Gastrocnemius medialis (tissue), 4 donors: ENCODE data around the gene LUZP2. TPM values are rescaled to one million over a fixed set of nuclear protein-coding genes. Genes with fewer than 3 reads are reported as not detected.

ENCODE experiments used
- ATAC-seq, 2 donors: fragments of 150-250 bp; one replicate each; pipeline ENCODE4 v1.9.1; 2016
- DNase-seq, 2 donors: peaks; one replicate each; pipeline ENCODE4 v3.0.0-alpha.2; 2019
- H3K27ac ChIP-seq, 4 donors: fragments of 200-600 bp; sonication (generic); 1 replicate in 1 of 4; 2 replicates in 3 of 4; pipeline ENCODE4 v1.5.1; 2016 to 2018; ENCODE audit warnings: mild to moderate bottlenecking in 2 of 4, moderate library complexity in 1 of 4
- H3K27me3 ChIP-seq, 3 donors: fragments of 200-600 bp; sonication (generic) in 2 of 3; 1 replicate in 1 of 3; 2 replicates in 2 of 3; pipeline versions ENCODE4 v1.5.1 to v1.6.0; 2016 to 2019; ENCODE audit warnings: mild to moderate bottlenecking in 1 of 3, moderate library complexity in 1 of 3
- H3K36me3 ChIP-seq, 2 donors: fragments of 200-600 bp; sonication (generic) in 1 of 2; one replicate each; pipeline ENCODE4 v1.5.1; 2017 to 2018
- H3K4me1 ChIP-seq, 2 donors: fragments of 200-600 bp; sonication (generic) in 1 of 2; one replicate each; pipeline ENCODE4 v1.5.1; 2016 to 2017; ENCODE audit warnings: mild to moderate bottlenecking in 2 of 2
- H3K4me3 ChIP-seq, 4 donors: fragments of 200-600 bp; sonication (generic) in 3 of 4; 1 replicate in 1 of 4; 2 replicates in 3 of 4; pipeline ENCODE4 v1.5.1; 2016 to 2019; ENCODE audit warnings: mild to moderate bottlenecking in 2 of 4
- H3K9me3 ChIP-seq, 3 donors: fragments of 200-600 bp; sonication (generic) in 2 of 3; 1 replicate in 1 of 3; 2 replicates in 2 of 3; pipeline ENCODE4 v1.5.1; 2016 to 2019
- POLR2A ChIP-seq, 2 donors: fragments of 450-650 bp; IDR thresholded peaks; one replicate each; pipeline ENCODE4 v1.6.1; 2017; ENCODE audit warnings: antibody characterized with exemption in 2 of 2, mild to moderate bottlenecking in 2 of 2, moderate library complexity in 2 of 2
- in situ Hi-C, 4 donors: fragments of 200-750 bp; cut with MboI; loops; one replicate each; pipeline versions ENCODE4 v1.15.0 to v1.8.0; 2017; ENCODE audit warnings: low sequenced_read_pairs in 4 of 4
- intact Hi-C: fragments of 100-400 bp; cut with DNase I; formaldehyde crosslinking; loops from one replicate; pipeline ENCODE4 v1.15.1; 2023; ENCODE audit warnings: low total_unique reads
- total RNA-seq, 4 donors: library from RNA; depleted of rRNA; stranded (reverse); fragments of >200 nt; gene quantifications; one replicate each; pipeline versions ENCODE4 v1.1.0 to v1.2.3, GENCODE V29; 2016
- TF ChIP-seq, protein P1 (sequence below), 5 experiments: fragments of 450-650 bp in 3 of 5; fragments of 200-600 bp in 2 of 5; sonication (generic) in 2 of 5; IDR thresholded peaks in 4 of 5; conservative IDR thresholded peaks in 1 of 5; 1 replicate in 4 of 5; 2 replicates in 1 of 5; pipeline ENCODE4 v1.5.1; 2016 to 2019; ENCODE audit warnings: antibody characterized with exemption in 5 of 5, mild to moderate bottlenecking in 3 of 5, moderate library complexity in 3 of 5

Gene LUZP2
- total RNA-seq, 4 donors from 2014 or later: not detected

DNA sequence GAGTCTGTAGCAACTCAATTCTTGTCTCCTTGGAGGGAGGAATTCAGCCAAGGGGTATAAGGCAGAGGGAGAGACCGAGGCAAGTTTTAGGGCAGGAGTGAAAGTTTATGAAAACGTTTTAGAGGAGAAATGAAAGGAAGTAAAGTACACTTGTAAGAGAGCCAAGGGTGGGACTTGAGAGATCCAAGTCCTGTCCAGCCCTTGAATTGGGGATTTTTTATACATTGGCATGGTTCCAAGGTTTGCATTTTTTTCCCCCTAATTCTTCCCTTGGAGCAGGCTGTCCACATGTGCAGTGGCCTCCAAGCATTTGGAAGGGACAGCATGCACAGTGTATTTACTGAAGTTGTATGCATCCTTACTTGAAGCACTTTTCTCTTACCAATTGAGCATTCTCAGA, 192.1 kb downstream of the LUZP2 start:
- in situ Hi-C loops (no loop called here), intact Hi-C loops (no loop called here)
- DNase-seq: no peak
- TF ChIP-seq, protein P1, sequence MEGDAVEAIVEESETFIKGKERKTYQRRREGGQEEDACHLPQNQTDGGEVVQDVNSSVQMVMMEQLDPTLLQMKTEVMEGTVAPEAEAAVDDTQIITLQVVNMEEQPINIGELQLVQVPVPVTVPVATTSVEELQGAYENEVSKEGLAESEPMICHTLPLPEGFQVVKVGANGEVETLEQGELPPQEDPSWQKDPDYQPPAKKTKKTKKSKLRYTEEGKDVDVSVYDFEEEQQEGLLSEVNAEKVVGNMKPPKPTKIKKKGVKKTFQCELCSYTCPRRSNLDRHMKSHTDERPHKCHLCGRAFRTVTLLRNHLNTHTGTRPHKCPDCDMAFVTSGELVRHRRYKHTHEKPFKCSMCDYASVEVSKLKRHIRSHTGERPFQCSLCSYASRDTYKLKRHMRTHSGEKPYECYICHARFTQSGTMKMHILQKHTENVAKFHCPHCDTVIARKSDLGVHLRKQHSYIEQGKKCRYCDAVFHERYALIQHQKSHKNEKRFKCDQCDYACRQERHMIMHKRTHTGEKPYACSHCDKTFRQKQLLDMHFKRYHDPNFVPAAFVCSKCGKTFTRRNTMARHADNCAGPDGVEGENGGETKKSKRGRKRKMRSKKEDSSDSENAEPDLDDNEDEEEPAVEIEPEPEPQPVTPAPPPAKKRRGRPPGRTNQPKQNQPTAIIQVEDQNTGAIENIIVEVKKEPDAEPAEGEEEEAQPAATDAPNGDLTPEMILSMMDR (IDR thresholded peaks at IDR 0.05 in 4 of 5, conservative IDR thresholded peaks at IDR 0.05 in 1 of 5): no peak
- TF ChIP-seq POLR2A (IDR thresholded peaks at IDR 0.05): no peak
- H3K4me3 ChIP-seq: no peak overlapping the region
- H3K27me3 ChIP-seq: no peaks in the 10 kb centered on the region
- no peak for ATAC-seq
- H3K27ac ChIP-seq: no peak overlapping the region
- H3K36me3 ChIP-seq: no peaks in the 10 kb centered on the region
- H3K9me3 ChIP-seq: no peaks in the 10 kb centered on the region
- H3K4me1 ChIP-seq: no peaks in the 10 kb centered on the region

DNA sequence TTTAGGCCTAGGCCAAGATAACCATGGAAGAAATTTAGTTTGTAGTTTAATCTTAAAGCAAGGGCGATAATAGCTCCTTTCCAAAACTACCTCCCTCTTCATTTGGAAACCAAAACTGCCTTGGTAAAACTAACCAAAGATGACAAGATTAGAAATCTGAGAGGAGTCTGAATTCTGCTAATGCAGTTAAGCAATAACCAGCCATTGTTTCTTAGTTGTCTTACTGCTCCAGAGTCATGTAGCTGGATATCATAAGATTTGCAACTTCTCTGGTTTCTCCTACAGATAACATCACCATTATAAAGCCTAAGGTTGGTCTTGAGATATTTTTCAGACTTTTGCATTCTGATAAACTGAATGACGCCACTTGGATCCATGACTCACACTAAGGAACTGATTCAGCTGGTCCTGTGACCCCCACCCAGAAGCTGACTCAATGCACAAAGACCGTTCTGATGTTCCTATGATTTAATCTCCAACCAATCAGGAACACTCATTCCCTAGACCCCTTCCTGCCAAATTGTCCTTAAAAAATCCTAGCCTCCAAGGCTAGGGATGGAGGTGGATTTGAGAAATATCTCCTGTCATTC, 200.8 kb downstream of the LUZP2 start:
- no peaks in the 10 kb centered on the region for H3K9me3 ChIP-seq
- H3K4me1 ChIP-seq: no peaks in the 10 kb centered on the region
- intact Hi-C loops: no loop called here
- no peak overlapping the region for H3K4me3 ChIP-seq
- in situ Hi-C loops: no loop called here
- TF ChIP-seq POLR2A (IDR thresholded peaks at IDR 0.05): no peak
- TF ChIP-seq, protein P1 (IDR thresholded peaks at IDR 0.05 in 4 of 5, conservative IDR thresholded peaks at IDR 0.05 in 1 of 5): no peak
- H3K27ac ChIP-seq: no peak overlapping the region
- no peak for DNase-seq
- H3K36me3 ChIP-seq: no peaks in the 10 kb centered on the region
- no peaks in the 10 kb centered on the region for H3K27me3 ChIP-seq
- ATAC-seq: no peak

DNA sequence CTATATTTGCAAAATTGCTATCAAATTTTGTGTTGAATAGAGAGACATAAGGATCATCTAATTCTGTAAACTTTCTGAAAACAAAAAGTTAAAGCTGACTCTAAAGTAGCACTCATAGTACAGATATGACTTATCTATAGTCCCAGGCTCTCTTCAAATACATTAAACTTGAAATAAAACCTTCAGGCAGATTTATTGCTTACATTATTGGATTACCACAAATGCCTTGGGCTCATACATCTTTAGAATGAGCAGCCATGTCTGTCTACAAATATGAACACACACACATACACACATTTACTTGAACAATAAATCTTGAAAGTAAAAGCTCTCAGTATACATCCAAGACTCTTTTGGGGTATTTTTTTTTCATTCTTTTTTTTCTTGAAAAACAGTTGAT, 207.9 kb downstream of the LUZP2 start:
- no peak for TF ChIP-seq POLR2A (IDR thresholded peaks at IDR 0.05)
- TF ChIP-seq, protein P1 (IDR thresholded peaks at IDR 0.05 in 4 of 5, conservative IDR thresholded peaks at IDR 0.05 in 1 of 5): no peak
- intact Hi-C loops: no loop called here

DNA sequence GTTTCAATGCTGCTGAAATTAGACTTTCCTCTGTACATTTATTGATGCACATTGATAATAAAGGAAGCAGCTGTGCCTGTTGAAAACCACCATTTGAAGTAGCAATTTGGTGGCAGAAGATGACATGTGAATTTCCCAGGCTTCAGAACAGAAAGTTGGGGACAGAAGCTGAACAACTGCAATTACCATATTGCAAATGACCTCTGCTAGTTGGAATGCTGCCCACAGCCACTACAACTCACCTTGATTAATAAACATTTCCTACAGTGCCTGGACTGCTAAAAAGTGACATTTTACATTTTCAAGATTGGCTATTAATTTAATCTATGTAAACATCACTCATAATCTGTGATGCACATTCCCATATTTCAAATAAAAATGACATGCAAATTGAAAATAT, 208.6 kb downstream of the LUZP2 start:
- ATAC-seq: no peak
- H3K36me3 ChIP-seq: no peaks in the 10 kb centered on the region
- in situ Hi-C loops: no loop called here

More for the DNA sequence above, 207.9 kb downstream of the LUZP2 start:
- ATAC-seq (no peak), DNase-seq (no peak)
- Histone ChIP-seq H3K27ac (no peak overlapping the region), H3K9me3 (no peaks in the 10 kb centered on the region), H3K27me3 (no peaks in the 10 kb centered on the region), H3K4me1 (no peaks in the 10 kb centered on the region), H3K4me3 (no peak overlapping the region), H3K36me3 (no peaks in the 10 kb centered on the region)
- in situ Hi-C loops: no loop called here

More for the DNA sequence above, 208.6 kb downstream of the LUZP2 start:
- no peak overlapping the region for H3K27ac ChIP-seq
- intact Hi-C loops: no loop called here
- DNase-seq: no peak
- no peak overlapping the region for H3K4me3 ChIP-seq
- no peaks in the 10 kb centered on the region for H3K9me3 ChIP-seq
- H3K4me1 ChIP-seq: no peaks in the 10 kb centered on the region
- TF ChIP-seq, protein P1 (IDR thresholded peaks at IDR 0.05 in 4 of 5, conservative IDR thresholded peaks at IDR 0.05 in 1 of 5): no peak
- TF ChIP-seq POLR2A (IDR thresholded peaks at IDR 0.05): no peak
- H3K27me3 ChIP-seq: no peaks in the 10 kb centered on the region
